HUES6 (cell line): ENCODE measurements around the gene PRSS22.

Experiments used
- H3K27ac ChIP-seq: 2 replicates; pipeline ENCODE4 v1.7.0; 2013; ENCODE audit warnings: low read depth, mild to moderate bottlenecking, low read length, inconsistent platforms
- H3K27me3 ChIP-seq: 2 replicates; pipeline ENCODE4 v1.6.1; 2013; ENCODE audit warnings: low read length; ENCODE audit not compliant: control insufficient read depth, insufficient read depth
- H3K36me3 ChIP-seq: 2 replicates; pipeline ENCODE4 v1.6.1; 2013; ENCODE audit warnings: low read length; ENCODE audit not compliant: control insufficient read depth, insufficient read depth
- H3K4me1 ChIP-seq: 2 replicates; pipeline ENCODE4 v1.6.1; 2013; ENCODE audit warnings: low read length; ENCODE audit not compliant: control insufficient read depth, insufficient read depth
- H3K4me3 ChIP-seq: 2 replicates; pipeline ENCODE4 v1.5.1; 2013; ENCODE audit warnings: low read depth, low read length
- H3K9ac ChIP-seq: one replicate; pipeline ENCODE4 v1.6.1; 2013; ENCODE audit warnings: mild to moderate bottlenecking, low read length
- H3K9me3 ChIP-seq: 2 replicates; pipeline ENCODE4 v1.6.1; 2013; ENCODE audit warnings: low read depth, low read length; ENCODE audit not compliant: control insufficient read depth, insufficient read depth

PRSS22 gene

GRCh38 chr16:2846511-2847310, 11.3 kb downstream of the PRSS22 start:
- H3K27ac ChIP-seq, result no peak overlapping the region

GRCh38 chr16:2845116-2845515, 12.9 kb downstream of the PRSS22 start:
- Histone ChIP-seq H3K36me3 (no peaks in the 10 kb centered on the region), H3K27ac (no peak overlapping the region), H3K9ac (no peak overlapping the region), H3K27me3 (peaks cover 6% of the 10 kb centered on the region; the same call in 1 of the 2 replicates), H3K4me3 (no peak overlapping the region), H3K9me3 (no peaks in the 10 kb centered on the region), H3K4me1 (0 out of 2 replicates have a peak, but pooled peaks cover 4% of the 10 kb centered on the region)

More at GRCh38 chr16:2846511-2847310, 11.3 kb downstream of the PRSS22 start:
- Histone ChIP-seq H3K36me3 (no peaks in the 10 kb centered on the region), H3K9ac (no peak overlapping the region), H3K27me3 (peaks cover 6% of the 10 kb centered on the region; the same call in 1 of the 2 replicates), H3K4me3 (no peak overlapping the region), H3K9me3 (no peaks in the 10 kb centered on the region), H3K4me1 (0 out of 2 replicates have a peak, but pooled peaks cover 4% of the 10 kb centered on the region)

- Histone ChIP-seq H3K4me1 (0 out of 2 replicates have a peak, but pooled peaks cover 4% of the 10 kb centered on the region), H3K27ac (no peak overlapping the region), H3K4me3 (no peak overlapping the region), H3K9ac (no peak overlapping the region), H3K27me3 (no peaks in the 10 kb centered on the region), H3K36me3 (no peaks in the 10 kb centered on the region), H3K9me3 (no peaks in the 10 kb centered on the region)
These were observed 14.4 kb downstream of the PRSS22 start for GRCh38 chr16:2843526-2843925.

- Histone ChIP-seq H3K9me3 (no peaks in the 10 kb centered on the region), H3K9ac (no peak overlapping the region), H3K27ac (no peak overlapping the region), H3K36me3 (no peaks in the 10 kb centered on the region), H3K27me3 (no peaks in the 10 kb centered on the region), H3K4me1 (0 out of 2 replicates have a peak, but pooled peaks cover 4% of the 10 kb centered on the region), H3K4me3 (peak overlapping the region; percentile 14; the same call in 1 of the 2 replicates)
These were observed 15.5 kb downstream of the PRSS22 start for GRCh38 chr16:2842340-2843000.

GRCh38 chr16:2841606-2842339, 16.2 kb downstream of the PRSS22 start:
- no peaks in the 10 kb centered on the region for H3K9me3 ChIP-seq
- H3K27ac ChIP-seq, result no peak overlapping the region
- no peak overlapping the region for H3K9ac ChIP-seq
- H3K27me3 ChIP-seq, result no peaks in the 10 kb centered on the region
- H3K4me1 ChIP-seq, result 0 out of 2 replicates have a peak, but pooled peaks cover 4% of the 10 kb centered on the region
- H3K36me3 ChIP-seq, result no peaks in the 10 kb centered on the region
- H3K4me3 ChIP-seq, result no peak overlapping the region

- Histone ChIP-seq H3K4me1 (peaks cover 12% of the 10 kb centered on the region), H3K27ac (no peak overlapping the region), H3K9ac (no peak overlapping the region), H3K36me3 (no peaks in the 10 kb centered on the region), H3K4me3 (no peak overlapping the region), H3K9me3 (no peaks in the 10 kb centered on the region), H3K27me3 (no peaks in the 10 kb centered on the region)
These were observed 17.1 kb downstream of the PRSS22 start for GRCh38 chr16:2840914-2841313.

- H3K36me3 ChIP-seq, result no peaks in the 10 kb centered on the region
- no peaks in the 10 kb centered on the region for H3K9me3 ChIP-seq
- H3K27ac ChIP-seq, result no peak overlapping the region
- no peaks in the 10 kb centered on the region for H3K27me3 ChIP-seq
- H3K4me1 ChIP-seq, result peaks cover 15% of the 10 kb centered on the region
- H3K4me3 ChIP-seq, result no peak overlapping the region
- no peak overlapping the region for H3K9ac ChIP-seq
These were observed 18.1 kb downstream of the PRSS22 start for GRCh38 chr16:2839650-2840450.

- Histone ChIP-seq H3K9me3 (no peaks in the 10 kb centered on the region), H3K36me3 (no peaks in the 10 kb centered on the region), H3K27me3 (no peaks in the 10 kb centered on the region), H3K4me3 (no peak overlapping the region), H3K9ac (no peak overlapping the region), H3K4me1 (peaks cover 15% of the 10 kb centered on the region), H3K27ac (no peak overlapping the region)
These were observed 19.0 kb downstream of the PRSS22 start for GRCh38 chr16:2838928-2839327.

GRCh38 chr16:2836646-2837508, 21.1 kb downstream of the PRSS22 start:
- Histone ChIP-seq H3K4me1 (peaks cover 15% of the 10 kb centered on the region), H3K36me3 (no peaks in the 10 kb centered on the region), H3K9me3 (no peaks in the 10 kb centered on the region), H3K27me3 (no peaks in the 10 kb centered on the region), H3K27ac (peak overlapping the region; percentile 49; the same call in 1 of the 2 replicates), H3K4me3 (no peak overlapping the region), H3K9ac (peak overlapping the region; percentile 26)
